Fibroblast of lung (primary cell): ENCODE measurements around the gene FUT8. TPM values are rescaled to one million over a fixed set of nuclear protein-coding genes. Genes with fewer than 3 reads are reported as not detected.
A peak's percentile ranks its signal among the peaks of the same experiment; 100 is the strongest.

Experiments
- DNase-seq, 2 donors: peaks; one replicate each; pipeline versions ENCODE4 v3.0.0 to v3.0.0-alpha.2; 2010; ENCODE audit warnings: low read depth in 2 of 2
- H2AFZ ChIP-seq: 2 replicates; pipeline ENCODE4 v1.5.1; 2012; ENCODE audit warnings: low read length, control low read depth, inconsistent platforms
- H3K27ac ChIP-seq: 2 replicates; pipeline ENCODE4 v1.5.1; 2011; ENCODE audit warnings: low read length, control low read depth; ENCODE audit not compliant: insufficient read depth
- H3K27me3 ChIP-seq: 2 replicates; pipeline ENCODE4 v1.5.1; 2011; ENCODE audit warnings: mild to moderate bottlenecking, low read length; ENCODE audit not compliant: control insufficient read depth, insufficient read depth
- H3K36me3 ChIP-seq: 2 replicates; pipeline ENCODE4 v1.5.1; 2011; ENCODE audit warnings: low read length; ENCODE audit not compliant: control insufficient read depth, insufficient read depth
- H3K4me1 ChIP-seq: 2 replicates; pipeline ENCODE4 v1.5.1; 2011; ENCODE audit warnings: low read length; ENCODE audit not compliant: control insufficient read depth, insufficient read depth; ENCODE audit errors: extremely low read depth
- H3K4me2 ChIP-seq: 2 replicates; pipeline ENCODE4 v1.5.1; 2011; ENCODE audit warnings: low read length, control low read depth; ENCODE audit not compliant: insufficient read depth; ENCODE audit errors: extremely low read depth
- H3K4me3 ChIP-seq, 4 experiments: fragments of 200-600 bp in 1 of 4; sonication (generic) in 1 of 4; replicated peaks in 1 of 4; 2 replicates each; pipeline ENCODE4 v1.5.1; 2011 to 2016; ENCODE audit warnings: low read length in 4 of 4, low read depth in 3 of 4, mild to moderate bottlenecking in 3 of 4, control low read depth in 2 of 4, inconsistent platforms in 1 of 4, mixed read lengths in 1 of 4; ENCODE audit not compliant: insufficient read depth in 1 of 4; ENCODE audit errors: control extremely low read depth in 1 of 4
- H3K79me2 ChIP-seq: 2 replicates; pipeline ENCODE4 v1.5.1; 2012; ENCODE audit warnings: mild to moderate bottlenecking, low read length, inconsistent platforms; ENCODE audit not compliant: control insufficient read depth, insufficient read depth
- H3K9ac ChIP-seq: 2 replicates; pipeline ENCODE4 v1.5.1; 2011; ENCODE audit warnings: mild to moderate bottlenecking, low read length, control low read depth; ENCODE audit not compliant: insufficient read depth
- H3K9me3 ChIP-seq: 2 replicates; pipeline ENCODE4 v1.5.1; 2012; ENCODE audit warnings: low read depth, low read length; ENCODE audit not compliant: control insufficient read depth, insufficient read depth
- H4K20me1 ChIP-seq: 2 replicates; pipeline ENCODE4 v1.5.1; 2011; ENCODE audit warnings: low read length; ENCODE audit not compliant: control insufficient read depth, insufficient read depth; ENCODE audit errors: extremely low read depth
- EZH2 ChIP-seq: IDR thresholded peaks from 2 replicates; pipeline ENCODE4 v1.5.1; 2012; ENCODE audit warnings: low read length, control low read depth, mild to moderate bottlenecking; ENCODE audit errors: missing control alignments
- polyA plus RNA-seq, 2 donors: library from polyadenylated mRNA; depleted of rRNA in 1 of 2; stranded (reverse) in 1 of 2; unstranded in 1 of 2; fragments of >200 nt; gene quantifications; 2 replicates each; pipeline ENCODE4 v1.2.1, GENCODE V29; 2011 to 2012; ENCODE audit warnings: missing spikeins in 1 of 2
- total RNA-seq: library from RNA; depleted of rRNA; stranded (reverse); fragments of >200 nt; gene quantifications from 2 replicates; pipeline ENCODE4 v1.2.1, GENCODE V29; 2014
- TF ChIP-seq, protein P1 (sequence below), 2 donors: IDR thresholded peaks in 1 of 2; conservative IDR thresholded peaks in 1 of 2; 1 replicate in 1 of 2; 2 replicates in 1 of 2; pipeline ENCODE4 v1.5.1; 2011 to 2012; ENCODE audit warnings: low read length in 2 of 2, control low read depth in 1 of 2, inconsistent platforms in 1 of 2, low read depth in 1 of 2, mild to moderate bottlenecking in 1 of 2

The FUT8 gene
- total and polyA plus RNA-seq, 2 donors (not counting 1 experiment from before 2014, with no cell fraction given), result 51.4 to 95.8 TPM

DNA sequence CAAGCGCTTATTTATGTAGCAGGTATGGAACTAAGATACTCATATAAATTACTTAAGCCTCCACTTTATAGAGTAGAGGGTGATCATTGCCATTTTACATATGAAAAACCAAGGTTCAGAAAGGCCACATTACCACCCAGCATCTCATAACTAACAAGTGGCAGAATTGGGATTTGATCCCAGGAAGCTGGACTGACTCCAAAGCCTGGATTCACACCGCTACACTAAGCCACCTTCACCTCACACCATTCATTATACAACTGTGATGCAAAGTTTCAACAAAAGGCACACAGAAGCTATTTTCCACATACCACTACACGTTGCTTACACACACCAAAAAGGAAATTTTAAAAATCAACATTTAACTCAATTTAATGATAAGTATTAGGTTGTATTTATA is 370.6 kb downstream of the FUT8 start:
- Histone ChIP-seq H3K36me3 (no peaks in the 10 kb centered on the region), H3K4me2 (no peak overlapping the region), H2AFZ (no peak overlapping the region), H3K79me2 (no peaks in the 10 kb centered on the region), H3K4me3 (no peak overlapping the region), H3K4me1 (no peaks in the 10 kb centered on the region), H3K9me3 (no peaks in the 10 kb centered on the region), H3K9ac (no peak overlapping the region), H3K27me3 (peaks cover 4% of the 10 kb centered on the region), H4K20me1 (no peaks in the 10 kb centered on the region), H3K27ac (no peak overlapping the region)
- TF ChIP-seq, protein P1, sequence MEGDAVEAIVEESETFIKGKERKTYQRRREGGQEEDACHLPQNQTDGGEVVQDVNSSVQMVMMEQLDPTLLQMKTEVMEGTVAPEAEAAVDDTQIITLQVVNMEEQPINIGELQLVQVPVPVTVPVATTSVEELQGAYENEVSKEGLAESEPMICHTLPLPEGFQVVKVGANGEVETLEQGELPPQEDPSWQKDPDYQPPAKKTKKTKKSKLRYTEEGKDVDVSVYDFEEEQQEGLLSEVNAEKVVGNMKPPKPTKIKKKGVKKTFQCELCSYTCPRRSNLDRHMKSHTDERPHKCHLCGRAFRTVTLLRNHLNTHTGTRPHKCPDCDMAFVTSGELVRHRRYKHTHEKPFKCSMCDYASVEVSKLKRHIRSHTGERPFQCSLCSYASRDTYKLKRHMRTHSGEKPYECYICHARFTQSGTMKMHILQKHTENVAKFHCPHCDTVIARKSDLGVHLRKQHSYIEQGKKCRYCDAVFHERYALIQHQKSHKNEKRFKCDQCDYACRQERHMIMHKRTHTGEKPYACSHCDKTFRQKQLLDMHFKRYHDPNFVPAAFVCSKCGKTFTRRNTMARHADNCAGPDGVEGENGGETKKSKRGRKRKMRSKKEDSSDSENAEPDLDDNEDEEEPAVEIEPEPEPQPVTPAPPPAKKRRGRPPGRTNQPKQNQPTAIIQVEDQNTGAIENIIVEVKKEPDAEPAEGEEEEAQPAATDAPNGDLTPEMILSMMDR (conservative IDR thresholded peaks at IDR 0.05 in 1 of 2, IDR thresholded peaks at IDR 0.05 in 1 of 2; ENCODE audit: low read depth in 1 of 2, low read length in 2 of 2), result no peak
- no peak for TF ChIP-seq EZH2
- no peak for DNase-seq

DNA sequence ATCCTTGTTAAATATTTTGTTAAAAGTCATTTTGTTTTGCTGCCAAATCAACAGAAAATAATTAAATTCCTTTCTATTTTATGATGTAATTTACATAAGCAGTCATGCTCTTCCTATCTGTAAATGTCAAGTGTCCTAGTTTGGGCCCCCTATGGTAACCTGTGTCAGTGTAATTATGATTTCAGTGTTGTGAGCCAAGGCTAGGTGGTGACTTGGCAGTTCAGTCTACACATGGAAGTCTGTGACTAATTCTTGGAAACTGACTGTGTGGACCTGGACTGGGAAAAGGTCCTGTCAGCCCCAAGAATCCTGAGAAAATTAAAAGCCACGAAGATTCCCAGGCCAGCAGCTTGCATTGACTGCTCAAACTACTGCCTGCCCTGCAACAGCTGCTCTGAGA is 371.0 kb downstream of the FUT8 start:
- H3K36me3 ChIP-seq, result no peaks in the 10 kb centered on the region
- no peak for TF ChIP-seq EZH2
- TF ChIP-seq, protein P1 (conservative IDR thresholded peaks at IDR 0.05 in 1 of 2, IDR thresholded peaks at IDR 0.05 in 1 of 2; ENCODE audit: low read depth in 1 of 2, low read length in 2 of 2), result no peak
- no peaks in the 10 kb centered on the region for H4K20me1 ChIP-seq
- H3K27ac ChIP-seq, result no peak overlapping the region
- H3K9me3 ChIP-seq, result no peaks in the 10 kb centered on the region
- H3K4me2 ChIP-seq, result no peak overlapping the region
- no peak overlapping the region for H2AFZ ChIP-seq
- no peaks in the 10 kb centered on the region for H3K4me1 ChIP-seq
- no peak overlapping the region for H3K4me3 ChIP-seq
- peak in 1 of 2 donors; percentile 30 for DNase-seq
- no peaks in the 10 kb centered on the region for H3K79me2 ChIP-seq
- no peak overlapping the region for H3K9ac ChIP-seq
- H3K27me3 ChIP-seq, result peaks cover 4% of the 10 kb centered on the region

DNA sequence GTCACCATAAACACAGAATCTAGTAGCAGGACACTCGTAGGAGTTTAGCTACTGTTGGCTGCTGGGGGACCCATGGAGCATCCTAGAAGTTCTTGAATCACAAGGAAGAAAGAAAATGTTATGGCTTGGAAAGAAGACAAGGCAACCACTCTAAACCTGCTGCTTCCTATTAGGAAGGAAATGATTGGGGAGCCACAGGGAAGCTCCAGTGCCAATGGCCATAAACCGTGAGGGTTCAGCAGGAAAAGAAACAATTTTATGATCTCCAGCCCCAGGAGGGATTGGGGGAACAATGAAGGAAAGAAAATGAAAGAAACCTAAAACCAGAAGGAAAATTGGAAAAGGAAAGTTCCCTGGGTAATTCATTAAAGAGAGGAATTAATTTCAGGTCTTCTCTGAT is 372.0 kb downstream of the FUT8 start:
- no peaks in the 10 kb centered on the region for H3K9me3 ChIP-seq
- no peak overlapping the region for H3K4me2 ChIP-seq
- H3K27me3 ChIP-seq, result peaks cover 4% of the 10 kb centered on the region
- no peaks in the 10 kb centered on the region for H3K36me3 ChIP-seq
- H3K4me3 ChIP-seq, result no peak overlapping the region
- no peak for TF ChIP-seq EZH2
- TF ChIP-seq, protein P1 (conservative IDR thresholded peaks at IDR 0.05 in 1 of 2, IDR thresholded peaks at IDR 0.05 in 1 of 2; ENCODE audit: low read depth in 1 of 2, low read length in 2 of 2), result no peak
- H2AFZ ChIP-seq, result no peak overlapping the region
- no peak for DNase-seq
- no peak overlapping the region for H3K27ac ChIP-seq
- H4K20me1 ChIP-seq, result no peaks in the 10 kb centered on the region
- H3K79me2 ChIP-seq, result no peaks in the 10 kb centered on the region
- no peak overlapping the region for H3K9ac ChIP-seq
- H3K4me1 ChIP-seq, result no peaks in the 10 kb centered on the region
